ENCODE measurements around the gene SP2. TPM values are rescaled to one million over a fixed set of nuclear protein-coding genes. Genes with fewer than 3 reads are reported as not detected.

The SP2 gene
- total RNA-seq, 1 donor from 2014 or later: 1.6 TPM

DNA sequence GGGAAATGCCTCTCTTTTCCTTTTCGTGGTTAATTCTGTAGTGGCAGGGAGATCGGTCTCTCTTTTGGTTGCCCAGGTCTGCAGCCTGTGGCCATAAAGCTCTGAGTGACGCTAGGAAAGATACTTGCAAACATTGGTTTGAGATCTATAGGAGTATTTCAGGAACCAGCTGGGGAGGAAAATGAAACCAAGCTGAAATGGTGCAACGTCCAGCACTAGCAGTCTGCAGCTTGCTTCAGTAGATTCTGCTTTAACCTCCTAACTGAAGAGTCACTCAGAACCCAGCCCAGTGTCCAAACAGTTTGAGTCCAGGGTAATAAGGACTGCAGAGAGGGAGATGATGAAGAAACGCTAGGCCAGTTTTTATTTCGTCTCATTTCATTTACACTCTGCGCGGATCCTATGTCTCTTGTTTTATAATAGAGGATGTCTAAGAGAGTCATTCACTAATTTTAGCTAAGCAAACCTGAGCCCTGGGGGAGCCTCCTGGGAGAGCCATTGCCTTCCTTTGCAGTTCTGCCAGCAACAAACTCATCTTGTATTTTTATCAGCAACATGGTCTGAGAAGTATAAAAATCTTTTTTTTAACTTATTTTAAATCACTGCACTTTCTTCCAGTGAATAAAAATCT, 12.0 kb downstream of the SP2 start:
- H4K20me1 ChIP-seq (ENCODE audit: low read depth): peaks cover 10% of the 10 kb centered on the region
- no peaks in the 10 kb centered on the region for H3K27me3 ChIP-seq
- peaks cover 18% of the 10 kb centered on the region for H3K79me2 ChIP-seq (ENCODE audit: low read depth)
- Mint-ChIP-seq H3K36me3 (peaks cover 10% of the 10 kb centered on the region), H3K27ac (no peak overlapping the region), H3K27me3 (ENCODE audit: insufficient read depth, low read depth) (peaks cover 8% of the 10 kb centered on the region), H3K9me3 (no peaks in the 10 kb centered on the region), H3K4me3 (no peak overlapping the region), H3K4me1 (no peaks in the 10 kb centered on the region)
- H3K4me1 ChIP-seq: peaks cover 12% of the 10 kb centered on the region
- no peak overlapping the region for H3K4me3 ChIP-seq
- no peak overlapping the region for H3K27ac ChIP-seq
- no peak overlapping the region for H3K9ac ChIP-seq
- H3K4me2 ChIP-seq: no peak overlapping the region
- no peak for DNase-seq (ENCODE audit: low spot score)
- TF ChIP-seq EZH2phosphoT487 (IDR thresholded peaks at IDR 0.05): no peak
- no peak for TF ChIP-seq EZH2 (IDR thresholded peaks at IDR 0.05)
- TF ChIP-seq, protein P1, sequence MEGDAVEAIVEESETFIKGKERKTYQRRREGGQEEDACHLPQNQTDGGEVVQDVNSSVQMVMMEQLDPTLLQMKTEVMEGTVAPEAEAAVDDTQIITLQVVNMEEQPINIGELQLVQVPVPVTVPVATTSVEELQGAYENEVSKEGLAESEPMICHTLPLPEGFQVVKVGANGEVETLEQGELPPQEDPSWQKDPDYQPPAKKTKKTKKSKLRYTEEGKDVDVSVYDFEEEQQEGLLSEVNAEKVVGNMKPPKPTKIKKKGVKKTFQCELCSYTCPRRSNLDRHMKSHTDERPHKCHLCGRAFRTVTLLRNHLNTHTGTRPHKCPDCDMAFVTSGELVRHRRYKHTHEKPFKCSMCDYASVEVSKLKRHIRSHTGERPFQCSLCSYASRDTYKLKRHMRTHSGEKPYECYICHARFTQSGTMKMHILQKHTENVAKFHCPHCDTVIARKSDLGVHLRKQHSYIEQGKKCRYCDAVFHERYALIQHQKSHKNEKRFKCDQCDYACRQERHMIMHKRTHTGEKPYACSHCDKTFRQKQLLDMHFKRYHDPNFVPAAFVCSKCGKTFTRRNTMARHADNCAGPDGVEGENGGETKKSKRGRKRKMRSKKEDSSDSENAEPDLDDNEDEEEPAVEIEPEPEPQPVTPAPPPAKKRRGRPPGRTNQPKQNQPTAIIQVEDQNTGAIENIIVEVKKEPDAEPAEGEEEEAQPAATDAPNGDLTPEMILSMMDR (IDR thresholded peaks at IDR 0.05): no peak
- H2AFZ ChIP-seq (replicated peaks): no peak overlapping the region
- H3K36me3 ChIP-seq: no peaks in the 10 kb centered on the region
- peaks cover 9% of the 10 kb centered on the region for H3F3A ChIP-seq (ENCODE audit: low read depth)
- H3K9me3 ChIP-seq (ENCODE audit: low read depth): no peaks in the 10 kb centered on the region

DNA sequence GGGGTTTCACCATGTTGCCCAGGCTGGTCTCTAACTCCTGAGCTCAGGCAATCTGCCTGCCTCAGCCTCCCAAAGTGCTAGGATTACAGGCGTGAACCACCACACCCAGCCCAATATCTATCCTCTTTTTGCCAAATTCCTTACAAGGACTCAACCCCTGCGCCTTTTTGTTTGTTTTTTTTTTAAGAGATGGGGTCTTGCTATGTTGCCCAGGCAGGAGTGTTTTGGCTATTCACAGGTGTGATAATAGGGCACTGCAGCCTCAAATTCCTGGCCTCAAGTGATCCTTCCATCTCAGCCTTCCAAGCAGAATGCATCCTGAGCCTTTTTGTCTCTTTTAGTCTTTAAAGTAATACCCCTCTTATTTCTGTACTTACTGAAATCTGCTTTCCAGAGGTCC, 17.0 kb downstream of the SP2 start:
- Mint-ChIP-seq H3K4me3 (no peak overlapping the region), H3K27me3 (ENCODE audit: insufficient read depth, low read depth) (peaks cover 8% of the 10 kb centered on the region), H3K36me3 (peaks cover 17% of the 10 kb centered on the region), H3K4me1 (no peaks in the 10 kb centered on the region), H3K9me3 (no peaks in the 10 kb centered on the region), H3K27ac (no peak overlapping the region)
- Histone ChIP-seq H3K4me3 (no peak overlapping the region), H3F3A (ENCODE audit: low read depth) (no peaks in the 10 kb centered on the region), H3K27ac (no peak overlapping the region), H4K20me1 (ENCODE audit: low read depth) (no peaks in the 10 kb centered on the region), H3K79me2 (ENCODE audit: low read depth) (peaks cover 5% of the 10 kb centered on the region), H3K36me3 (no peaks in the 10 kb centered on the region), H3K4me1 (no peaks in the 10 kb centered on the region), H3K27me3 (no peaks in the 10 kb centered on the region), H3K9ac (no peak overlapping the region), H3K4me2 (no peak overlapping the region), H3K9me3 (ENCODE audit: low read depth) (no peaks in the 10 kb centered on the region), H2AFZ (replicated peaks) (no peak overlapping the region)
- TF ChIP-seq, protein P1 (IDR thresholded peaks at IDR 0.05): no peak
- no peak for TF ChIP-seq EZH2phosphoT487 (IDR thresholded peaks at IDR 0.05)
- no peak for TF ChIP-seq EZH2 (IDR thresholded peaks at IDR 0.05)
- no peak for DNase-seq (ENCODE audit: low spot score)

DNA sequence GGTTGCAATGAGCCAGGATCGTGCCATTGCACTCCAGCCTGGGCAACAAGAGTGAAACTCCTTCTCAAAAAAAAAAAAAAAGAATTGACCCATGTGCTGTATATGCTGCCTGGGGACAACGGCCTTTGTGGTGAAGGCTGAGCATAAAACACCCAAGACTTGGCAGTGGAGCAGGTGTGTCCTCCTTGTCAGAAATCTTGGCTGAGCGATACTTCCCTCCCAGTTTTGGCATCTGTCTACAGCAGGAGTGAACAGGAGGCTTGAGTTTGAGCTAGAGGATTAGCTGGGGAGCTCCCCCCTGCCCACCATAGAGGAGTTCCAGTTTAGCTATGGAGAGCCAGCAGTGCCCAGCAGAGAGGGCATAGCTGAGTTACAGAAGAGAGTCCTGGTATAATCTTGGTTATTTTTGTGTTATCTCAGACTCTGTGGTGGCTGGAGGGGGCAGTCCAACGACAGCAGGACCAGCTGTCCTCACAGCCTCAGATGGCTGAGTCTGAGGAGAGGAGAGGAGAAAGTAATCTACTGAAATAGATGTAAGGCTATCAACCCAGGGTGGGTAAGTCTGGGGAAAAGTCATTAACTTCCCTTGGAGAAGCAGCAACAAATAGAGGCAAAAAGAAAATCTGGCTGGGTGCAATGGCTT, 18.4 kb downstream of the SP2 start:
- Histone ChIP-seq H3F3A (ENCODE audit: low read depth) (no peaks in the 10 kb centered on the region), H2AFZ (replicated peaks) (no peak overlapping the region), H3K9me3 (ENCODE audit: low read depth) (no peaks in the 10 kb centered on the region), H4K20me1 (ENCODE audit: low read depth) (no peaks in the 10 kb centered on the region), H3K9ac (no peak overlapping the region), H3K4me1 (no peaks in the 10 kb centered on the region), H3K27ac (no peak overlapping the region), H3K79me2 (ENCODE audit: low read depth) (peaks cover 5% of the 10 kb centered on the region), H3K4me2 (no peak overlapping the region), H3K27me3 (no peaks in the 10 kb centered on the region), H3K36me3 (no peaks in the 10 kb centered on the region), H3K4me3 (no peak overlapping the region)
- H3K4me3 Mint-ChIP-seq: no peak overlapping the region
- no peaks in the 10 kb centered on the region for H3K4me1 Mint-ChIP-seq
- peaks cover 15% of the 10 kb centered on the region for H3K36me3 Mint-ChIP-seq
- no peak overlapping the region for H3K27ac Mint-ChIP-seq
- TF ChIP-seq, protein P1 (IDR thresholded peaks at IDR 0.05): no peak
- no peak for DNase-seq (ENCODE audit: low spot score)
- H3K9me3 Mint-ChIP-seq: no peaks in the 10 kb centered on the region
- peaks cover 6% of the 10 kb centered on the region for H3K27me3 Mint-ChIP-seq (ENCODE audit: insufficient read depth, low read depth)

Measured in neural progenitor cell (in vitro differentiated cells).